Neural progenitor cell (in vitro differentiated cells): ENCODE results near the gene BTAF1. TPM values are rescaled to one million over a fixed set of nuclear protein-coding genes. Genes with fewer than 3 reads are reported as not detected.
"Not testable (repeated sequence)": the region's sequence is repeated elsewhere in the genome, so short reads cannot be mapped to it uniquely, and the experiment has no call there.

Source experiments
- DNase-seq: peaks from one replicate; pipeline ENCODE4 v3.0.0-alpha.2; 2016; ENCODE audit warnings: low spot score
- H2AFZ ChIP-seq: fragments of 200-600 bp; sonication (generic); replicated peaks from 2 replicates; pipeline ENCODE4 v1.6.1; 2016; ENCODE audit warnings: antibody characterized with exemption
- H3F3A ChIP-seq: fragments of 200-600 bp; sonication (generic); 2 replicates; pipeline ENCODE4 v1.6.1; 2016; ENCODE audit warnings: antibody characterized with exemption, low read depth
- H3K27ac ChIP-seq: fragments of 200-600 bp; sonication (generic); 2 replicates; pipeline ENCODE4 v1.5.1; 2016; ENCODE audit warnings: mild to moderate bottlenecking
- H3K27me3 ChIP-seq: fragments of 200-600 bp; sonication (generic); 2 replicates; pipeline ENCODE4 v1.6.1; 2016; ENCODE audit warnings: mild to moderate bottlenecking, moderate library complexity
- H3K36me3 ChIP-seq: fragments of 200-600 bp; sonication (generic); 2 replicates; pipeline ENCODE4 v1.5.1; 2016
- H3K4me1 ChIP-seq: fragments of 200-600 bp; sonication (generic); 2 replicates; pipeline ENCODE4 v1.6.1; 2016; ENCODE audit warnings: mixed run types
- H3K4me2 ChIP-seq: fragments of 200-600 bp; sonication (generic); 2 replicates; pipeline ENCODE4 v1.6.1; 2016
- H3K4me3 ChIP-seq: fragments of 200-600 bp; sonication (generic); 2 replicates; pipeline ENCODE4 v1.5.1; 2016
- H3K79me2 ChIP-seq: fragments of 200-600 bp; sonication (generic); 2 replicates; pipeline ENCODE4 v1.6.1; 2016; ENCODE audit warnings: low read depth
- H3K9ac ChIP-seq: fragments of 200-600 bp; sonication (generic); 2 replicates; pipeline ENCODE4 v1.6.1; 2016
- H3K9me3 ChIP-seq: fragments of 200-600 bp; sonication (generic); 2 replicates; pipeline ENCODE4 v1.5.1; 2016; ENCODE audit warnings: low read depth
- H4K20me1 ChIP-seq: fragments of 200-600 bp; sonication (generic); 2 replicates; pipeline ENCODE4 v1.6.1; 2016; ENCODE audit warnings: low read depth
- H3K27ac Mint-ChIP-seq: 3 replicates; pipeline ENCODE4 v1.8.0; 2021; ENCODE audit warnings: mixed read lengths
- H3K27me3 Mint-ChIP-seq: 2 replicates; pipeline ENCODE4 v1.8.0; 2022; ENCODE audit warnings: low read depth, mild to moderate bottlenecking, inconsistent platforms, moderate library complexity, mixed read lengths; ENCODE audit not compliant: insufficient read depth
- H3K36me3 Mint-ChIP-seq: 3 replicates; pipeline ENCODE4 v1.8.0; 2021; ENCODE audit warnings: mixed read lengths
- H3K4me1 Mint-ChIP-seq: 3 replicates; pipeline ENCODE4 v1.8.0; 2021; ENCODE audit warnings: mixed read lengths
- H3K4me3 Mint-ChIP-seq: 3 replicates; pipeline ENCODE4 v1.8.0; 2021; ENCODE audit warnings: mild to moderate bottlenecking, moderate library complexity, mixed read lengths
- H3K9me3 Mint-ChIP-seq: 3 replicates; pipeline ENCODE4 v1.8.0; 2020; ENCODE audit warnings: mixed read lengths
- EZH2 ChIP-seq: fragments of 200-600 bp; sonication (generic); IDR thresholded peaks from 2 replicates; pipeline ENCODE4 v1.6.1; 2017; ENCODE audit warnings: antibody characterized with exemption, mild to moderate bottlenecking, moderate library complexity
- EZH2phosphoT487 ChIP-seq: fragments of 200-600 bp; sonication (generic); IDR thresholded peaks from 2 replicates; pipeline ENCODE4 v1.6.1; 2017; ENCODE audit warnings: antibody characterized with exemption
- total RNA-seq: library from RNA; depleted of rRNA; stranded (reverse); fragments of >200 nt; gene quantifications from 2 replicates; pipeline ENCODE4 v1.2.3, GENCODE V29; 2015; ENCODE audit warnings: low replicate concordance
- TF ChIP-seq, protein P1 (sequence below): fragments of 200-600 bp; sonication (generic); IDR thresholded peaks from 2 replicates; pipeline ENCODE4 v1.5.1; 2017; ENCODE audit warnings: antibody characterized with exemption, mild to moderate bottlenecking

The BTAF1 gene
- total RNA-seq, 1 donor from 2014 or later: 127 TPM

DNA sequence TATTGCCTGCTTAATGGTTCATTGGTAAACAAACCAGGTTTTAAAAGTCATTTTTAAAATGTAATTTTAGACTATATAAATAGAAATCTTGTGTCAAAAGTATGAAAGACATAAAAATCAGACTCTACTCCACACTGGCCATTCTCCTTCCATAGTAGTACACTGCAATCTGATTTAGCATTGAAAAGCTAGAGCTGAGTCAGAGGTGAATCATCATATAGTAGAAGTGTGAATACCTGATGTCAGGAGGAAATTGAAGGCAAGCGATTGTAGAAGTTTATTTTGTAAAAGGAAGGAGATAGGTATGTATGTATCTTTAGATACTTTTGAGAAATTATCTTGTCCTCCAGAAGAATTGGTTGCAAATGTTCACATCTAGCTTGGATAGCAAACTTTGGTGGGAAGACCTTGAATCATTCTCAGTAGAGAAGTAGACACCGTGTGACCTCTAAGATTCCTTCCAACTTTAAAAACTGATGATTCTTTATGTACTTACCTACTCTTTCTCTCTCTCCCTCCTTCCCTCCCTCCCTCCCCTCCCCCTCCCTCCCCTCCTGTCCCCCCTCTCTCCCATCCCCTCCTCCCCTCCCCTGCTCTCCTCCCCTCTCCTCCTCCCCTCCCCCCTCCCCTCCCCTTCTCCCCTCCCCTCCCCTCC, 88.1 kb downstream of the BTAF1 start:
- Histone ChIP-seq H3F3A (peaks cover 19% of the 10 kb centered on the region), H3K27me3 (no peaks in the 10 kb centered on the region), H3K36me3 (peaks cover 24% of the 10 kb centered on the region), H3K27ac (peak overlapping the region; percentile 70), H3K4me2 (no peak overlapping the region), H3K4me1 (no peaks in the 10 kb centered on the region), H4K20me1 (no peaks in the 10 kb centered on the region), H2AFZ (no peak overlapping the region), H3K79me2 (no peaks in the 10 kb centered on the region), H3K4me3 (no peak overlapping the region), H3K9ac (no peak overlapping the region), H3K9me3 (no peaks in the 10 kb centered on the region)
- Mint-ChIP-seq H3K4me1 (no peaks in the 10 kb centered on the region), H3K4me3 (no peak overlapping the region), H3K9me3 (no peaks in the 10 kb centered on the region), H3K27me3 (no peaks in the 10 kb centered on the region), H3K27ac (no peak overlapping the region), H3K36me3 (peaks cover 25% of the 10 kb centered on the region)
- no peak for DNase-seq
- TF ChIP-seq EZH2 (no peak), EZH2phosphoT487 (no peak)

GRCh38 chr10:92014620-92015019, 91.0 kb downstream of the BTAF1 start:
- Histone ChIP-seq H3F3A (peaks cover 19% of the 10 kb centered on the region), H3K27ac (no peak overlapping the region), H3K79me2 (no peaks in the 10 kb centered on the region), H3K4me2 (no peak overlapping the region), H3K4me3 (no peak overlapping the region), H4K20me1 (no peaks in the 10 kb centered on the region), H3K9me3 (no peaks in the 10 kb centered on the region), H3K36me3 (peaks cover 27% of the 10 kb centered on the region), H2AFZ (no peak overlapping the region), H3K4me1 (no peaks in the 10 kb centered on the region), H3K27me3 (no peaks in the 10 kb centered on the region), H3K9ac (no peak overlapping the region)
- H3K9me3 Mint-ChIP-seq: no peaks in the 10 kb centered on the region
- H3K36me3 Mint-ChIP-seq: peaks cover 37% of the 10 kb centered on the region
- no peak for DNase-seq
- H3K27me3 Mint-ChIP-seq: no peaks in the 10 kb centered on the region
- TF ChIP-seq, protein P1, sequence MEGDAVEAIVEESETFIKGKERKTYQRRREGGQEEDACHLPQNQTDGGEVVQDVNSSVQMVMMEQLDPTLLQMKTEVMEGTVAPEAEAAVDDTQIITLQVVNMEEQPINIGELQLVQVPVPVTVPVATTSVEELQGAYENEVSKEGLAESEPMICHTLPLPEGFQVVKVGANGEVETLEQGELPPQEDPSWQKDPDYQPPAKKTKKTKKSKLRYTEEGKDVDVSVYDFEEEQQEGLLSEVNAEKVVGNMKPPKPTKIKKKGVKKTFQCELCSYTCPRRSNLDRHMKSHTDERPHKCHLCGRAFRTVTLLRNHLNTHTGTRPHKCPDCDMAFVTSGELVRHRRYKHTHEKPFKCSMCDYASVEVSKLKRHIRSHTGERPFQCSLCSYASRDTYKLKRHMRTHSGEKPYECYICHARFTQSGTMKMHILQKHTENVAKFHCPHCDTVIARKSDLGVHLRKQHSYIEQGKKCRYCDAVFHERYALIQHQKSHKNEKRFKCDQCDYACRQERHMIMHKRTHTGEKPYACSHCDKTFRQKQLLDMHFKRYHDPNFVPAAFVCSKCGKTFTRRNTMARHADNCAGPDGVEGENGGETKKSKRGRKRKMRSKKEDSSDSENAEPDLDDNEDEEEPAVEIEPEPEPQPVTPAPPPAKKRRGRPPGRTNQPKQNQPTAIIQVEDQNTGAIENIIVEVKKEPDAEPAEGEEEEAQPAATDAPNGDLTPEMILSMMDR: no peak
- TF ChIP-seq EZH2phosphoT487 (no peak), EZH2 (no peak)
- no peaks in the 10 kb centered on the region for H3K4me1 Mint-ChIP-seq
- no peak overlapping the region for H3K4me3 Mint-ChIP-seq
- H3K27ac Mint-ChIP-seq: no peak overlapping the region

- Histone ChIP-seq H3K36me3 (peaks cover 46% of the 10 kb centered on the region), H3K9ac (no peak overlapping the region), H3K9me3 (no peaks in the 10 kb centered on the region), H3K4me3 (no peak overlapping the region), H3K27me3 (no peaks in the 10 kb centered on the region), H3K4me2 (no peak overlapping the region), H2AFZ (no peak overlapping the region), H3F3A (peaks cover 4% of the 10 kb centered on the region), H3K4me1 (no peaks in the 10 kb centered on the region), H4K20me1 (no peaks in the 10 kb centered on the region), H3K79me2 (no peaks in the 10 kb centered on the region), H3K27ac (no peak overlapping the region)
- DNase-seq: no peak
- H3K9me3 Mint-ChIP-seq: no peaks in the 10 kb centered on the region
- peak overlapping the region; percentile 37 for H3K27ac Mint-ChIP-seq
- TF ChIP-seq, protein P1: no peak
- TF ChIP-seq EZH2 (no peak), EZH2phosphoT487 (no peak)
- H3K27me3 Mint-ChIP-seq: no peaks in the 10 kb centered on the region
- H3K4me3 Mint-ChIP-seq: no peak overlapping the region
- H3K36me3 Mint-ChIP-seq: peaks cover 41% of the 10 kb centered on the region
- H3K4me1 Mint-ChIP-seq: no peaks in the 10 kb centered on the region
These were observed 101.1 kb downstream of the BTAF1 start for GRCh38 chr10:92024700-92025099.

GRCh38 chr10:92025340-92025739, 101.8 kb downstream of the BTAF1 start:
- not testable (repeated sequence) for H3K4me1 Mint-ChIP-seq, H3K4me2 ChIP-seq, H3F3A ChIP-seq, H3K27me3 Mint-ChIP-seq, DNase-seq, H3K4me1 ChIP-seq, H3K27ac Mint-ChIP-seq, H3K4me3 Mint-ChIP-seq, H3K9me3 Mint-ChIP-seq, H3K4me3 ChIP-seq, H4K20me1 ChIP-seq, H3K9me3 ChIP-seq, H3K9ac ChIP-seq, H2AFZ ChIP-seq, H3K27ac ChIP-seq, H3K79me2 ChIP-seq, H3K27me3 ChIP-seq
- H3K36me3 Mint-ChIP-seq: peaks cover 38% of the 10 kb centered on the region
- H3K36me3 ChIP-seq: peaks cover 48% of the 10 kb centered on the region
